Thymus (tissue), 11 donors: ENCODE data around the gene MUC6. TPM values are rescaled to one million over a fixed set of nuclear protein-coding genes. Genes with fewer than 3 reads are reported as not detected.

Experiments used
- DNase-seq, 9 donors: peaks; one replicate each; pipeline ENCODE4 v3.0.0-alpha.2; 2013; ENCODE audit warnings: low spot score in 9 of 9, low read depth in 6 of 9, missing footprints in 1 of 9
- H3K27ac ChIP-seq, 2 donors: one replicate each; pipeline ENCODE4 v1.5.1; 2013; ENCODE audit warnings: control low read depth in 1 of 2, low read depth in 1 of 2, low read length in 1 of 2, mild to moderate bottlenecking in 1 of 2, moderate library complexity in 1 of 2
- H3K27me3 ChIP-seq, 2 donors: one replicate each; pipeline ENCODE4 v1.5.1; 2013; ENCODE audit warnings: low read length in 1 of 2; ENCODE audit not compliant: control insufficient read depth in 2 of 2, insufficient read depth in 1 of 2
- H3K36me3 ChIP-seq, 2 donors: one replicate each; pipeline ENCODE4 v1.5.1; 2013; ENCODE audit warnings: low read length in 1 of 2, mild to moderate bottlenecking in 1 of 2, moderate library complexity in 1 of 2; ENCODE audit not compliant: control insufficient read depth in 2 of 2, insufficient read depth in 2 of 2
- H3K4me1 ChIP-seq, 2 donors: one replicate each; pipeline ENCODE4 v1.5.1; 2013; ENCODE audit warnings: low read length in 2 of 2; ENCODE audit not compliant: control insufficient read depth in 2 of 2, insufficient read depth in 2 of 2
- H3K4me3 ChIP-seq, 2 donors: one replicate each; pipeline ENCODE4 v1.5.1; 2013; ENCODE audit warnings: low read length in 2 of 2, control low read depth in 1 of 2, mild to moderate bottlenecking in 1 of 2
- H3K9me3 ChIP-seq, 2 donors: one replicate each; pipeline ENCODE4 v1.5.1; 2013; ENCODE audit warnings: low read length in 1 of 2, mild to moderate bottlenecking in 1 of 2; ENCODE audit not compliant: control insufficient read depth in 2 of 2, insufficient read depth in 1 of 2
- WGBS: extraction: QIAGEN DNeasy Blood & Tissue Kit; methylation state at CpG from one replicate; pipeline ENCODE4 v1.1.7; 2013; 5-methylcytosine and 5-hydroxymethylcytosine counted together
- polyA plus RNA-seq: library from polyadenylated mRNA; stranded (reverse); fragments of 200-250 nt; gene quantifications from one replicate; pipeline ENCODE4 v1.2.3, GENCODE V29; 2013
- total RNA-seq: library from RNA; stranded (reverse); fragments of 120-200 nt; gene quantifications from one replicate; pipeline ENCODE4 v1.2.4, GENCODE V29; 2013
- donor health status: healthy.

MUC6 gene
- total and polyA plus RNA-seq, 2 donors = 0.16 to 0.19 TPM

- no peak overlapping the region for H3K4me3 ChIP-seq
- H3K9me3 ChIP-seq = no peaks in the 10 kb centered on the region
- no peaks in the 10 kb centered on the region for H3K4me1 ChIP-seq
- H3K27me3 ChIP-seq = peaks cover 0 to 2% of the 10 kb centered on the region in 2 donors
- DNase-seq = no peak
- no peaks in the 10 kb centered on the region for H3K36me3 ChIP-seq
- WGBS = 90% methylated on average over 9 of the region's 9 CpGs
- H3K27ac ChIP-seq = no peak overlapping the region
Measured at GRCh38 chr11:1072821-1073231, 36.3 kb upstream of the MUC6 start.

- Histone ChIP-seq H3K9me3 (no peaks in the 10 kb centered on the region), H3K36me3 (no peaks in the 10 kb centered on the region), H3K27ac (no peak overlapping the region), H3K4me3 (no peak overlapping the region), H3K4me1 (no peaks in the 10 kb centered on the region), H3K27me3 (peaks cover 0 to 2% of the 10 kb centered on the region in 2 donors)
- DNase-seq = no peak
- 84% methylated on average over 18 of the region's 18 CpGs for WGBS
Measured at GRCh38 chr11:1072116-1072820, 35.8 kb upstream of the MUC6 start.

- DNase-seq = no peak
- no peaks in the 10 kb centered on the region for H3K4me1 ChIP-seq
- H3K27me3 ChIP-seq = peaks cover 0 to 2% of the 10 kb centered on the region in 2 donors
- 93% methylated on average over 21 of the region's 21 CpGs for WGBS
- no peak overlapping the region for H3K27ac ChIP-seq
- no peaks in the 10 kb centered on the region for H3K36me3 ChIP-seq
- H3K4me3 ChIP-seq = no peak overlapping the region
- no peaks in the 10 kb centered on the region for H3K9me3 ChIP-seq
Measured at GRCh38 chr11:1071571-1072115, 35.1 kb upstream of the MUC6 start.

GRCh38 chr11:1070594-1071462 lies 34.3 kb upstream of the MUC6 start:
- H3K4me3 ChIP-seq = no peak overlapping the region
- peaks cover 0 to 2% of the 10 kb centered on the region in 2 donors for H3K27me3 ChIP-seq
- H3K4me1 ChIP-seq = no peaks in the 10 kb centered on the region
- no peak for DNase-seq
- WGBS = 88% methylated on average over 9 of the region's 9 CpGs
- H3K27ac ChIP-seq = no peak overlapping the region
- H3K9me3 ChIP-seq = no peaks in the 10 kb centered on the region
- no peaks in the 10 kb centered on the region for H3K36me3 ChIP-seq

- Histone ChIP-seq H3K9me3 (peaks cover 0 to 2% of the 10 kb centered on the region in 2 donors), H3K27ac (no peak overlapping the region), H3K4me3 (no peak overlapping the region), H3K4me1 (no peaks in the 10 kb centered on the region), H3K36me3 (no peaks in the 10 kb centered on the region), H3K27me3 (peaks cover 0 to 2% of the 10 kb centered on the region in 2 donors)
- DNase-seq = no peak
Measured at GRCh38 chr11:1069740-1070139, 33.2 kb upstream of the MUC6 start.

GRCh38 chr11:1067812-1068496 lies 31.4 kb upstream of the MUC6 start:
- H3K27ac ChIP-seq = no peak overlapping the region
- 92% methylated on average over 8 of the region's 8 CpGs for WGBS
- H3K4me1 ChIP-seq = no peaks in the 10 kb centered on the region
- H3K27me3 ChIP-seq = peaks cover 0 to 2% of the 10 kb centered on the region in 2 donors
- H3K36me3 ChIP-seq = no peaks in the 10 kb centered on the region
- DNase-seq = no peak
- peaks cover 0 to 2% of the 10 kb centered on the region in 2 donors for H3K9me3 ChIP-seq
- H3K4me3 ChIP-seq = no peak overlapping the region

GRCh38 chr11:1064167-1064566 lies 27.6 kb upstream of the MUC6 start:
- H3K27ac ChIP-seq = no peak overlapping the region
- no peaks in the 10 kb centered on the region for H3K4me1 ChIP-seq
- peaks cover 2 to 5% of the 10 kb centered on the region in 2 donors for H3K9me3 ChIP-seq
- no peak for DNase-seq
- H3K4me3 ChIP-seq = no peak overlapping the region
- WGBS = 75% methylated on average over 3 of the region's 3 CpGs
- no peaks in the 10 kb centered on the region for H3K36me3 ChIP-seq
- peaks cover 2% of the 10 kb centered on the region in 2 donors for H3K27me3 ChIP-seq

GRCh38 chr11:1062075-1062820 lies 25.7 kb upstream of the MUC6 start:
- Histone ChIP-seq H3K27me3 (peaks cover 0 to 3% of the 10 kb centered on the region in 2 donors), H3K4me1 (no peaks in the 10 kb centered on the region), H3K27ac (no peak overlapping the region), H3K36me3 (no peaks in the 10 kb centered on the region), H3K4me3 (no peak overlapping the region), H3K9me3 (peaks cover 2 to 5% of the 10 kb centered on the region in 2 donors)
- 54% methylated on average over 9 of the region's 9 CpGs for WGBS
- no peak for DNase-seq
